Measurements from ENCODE around the gene TNFAIP8L1. TPM values are rescaled to one million over a fixed set of nuclear protein-coding genes. Genes with fewer than 3 reads are reported as not detected.

The TNFAIP8L1 gene
- total and polyA plus RNA-seq, 4 donors, result 15.6 to 29.0 (median 20.1) TPM

- Histone ChIP-seq H3K4me1 (ENCODE audit: control insufficient read depth in 4 of 4, insufficient read depth in 4 of 4, low read length in 3 of 4) (peaks cover 2 to 8% (median 5%) of the 10 kb centered on the region in 4 donors), H3K27me3 (ENCODE audit: control insufficient read depth in 4 of 4, insufficient read depth in 4 of 4, low read length in 3 of 4) (no peaks in the 10 kb centered on the region), H3K9me3 (ENCODE audit: control insufficient read depth in 4 of 4, low read length in 3 of 4) (no peaks in the 10 kb centered on the region), H3K36me3 (ENCODE audit: control insufficient read depth in 4 of 4, insufficient read depth in 3 of 4, low read depth in 1 of 4, low read length in 3 of 4) (no peaks in the 10 kb centered on the region), H3K9ac (ENCODE audit: low read depth in 1 of 2, low read length in 2 of 2) (no peak overlapping the region), H3K27ac (ENCODE audit: low read depth in 1 of 2, low read length in 2 of 2) (no peak overlapping the region), H3K4me3 (ENCODE audit: low read depth in 1 of 3, low read length in 3 of 3) (no peak overlapping the region)
- 84% methylated on average over 6 of the region's 6 CpGs for WGBS
- no peak for TF ChIP-seq GABPA (IDR thresholded peaks at IDR 0.05 in 1 of 2, conservative IDR thresholded peaks at IDR 0.05 in 1 of 2)
- no peak for TF ChIP-seq TAF1 (conservative IDR thresholded peaks at IDR 0.05)
- DNase-seq (ENCODE audit: low spot score), result no peak
These were observed 34.4 kb upstream of the TNFAIP8L1 start for GRCh38 chr19:4604912-4605311.

GRCh38 chr19:4606181-4606580 lies 33.1 kb upstream of the TNFAIP8L1 start:
- WGBS, result 84% methylated on average over 5 of the region's 5 CpGs
- H3K27me3 ChIP-seq (ENCODE audit: control insufficient read depth in 4 of 4, insufficient read depth in 4 of 4, low read length in 3 of 4), result no peaks in the 10 kb centered on the region
- no peak overlapping the region for H3K27ac ChIP-seq (ENCODE audit: low read depth in 1 of 2, low read length in 2 of 2)
- peaks cover 2 to 8% (median 6%) of the 10 kb centered on the region in 4 donors for H3K4me1 ChIP-seq (ENCODE audit: control insufficient read depth in 4 of 4, insufficient read depth in 4 of 4, low read length in 3 of 4)
- H3K36me3 ChIP-seq (ENCODE audit: control insufficient read depth in 4 of 4, insufficient read depth in 3 of 4, low read depth in 1 of 4, low read length in 3 of 4), result no peaks in the 10 kb centered on the region
- no peak overlapping the region for H3K4me3 ChIP-seq (ENCODE audit: low read depth in 1 of 3, low read length in 3 of 3)
- no peaks in the 10 kb centered on the region for H3K9me3 ChIP-seq (ENCODE audit: control insufficient read depth in 4 of 4, low read length in 3 of 4)
- TF ChIP-seq NR2F2 (IDR thresholded peaks at IDR 0.05) (no peak), FOXA1 (IDR thresholded peaks at IDR 0.05) (no peak), GABPA (IDR thresholded peaks at IDR 0.05 in 1 of 2, conservative IDR thresholded peaks at IDR 0.05 in 1 of 2) (no peak), MAX (IDR thresholded peaks at IDR 0.05) (no peak), RAD21 (IDR thresholded peaks at IDR 0.05) (no peak), JUND (IDR thresholded peaks at IDR 0.05) (no peak), TAF1 (conservative IDR thresholded peaks at IDR 0.05) (no peak), ZBTB33 (IDR thresholded peaks at IDR 0.05) (no peak), EGR1 (IDR thresholded peaks at IDR 0.05; ENCODE audit: low read depth in 2 of 2) (no peak), SP1 (IDR thresholded peaks at IDR 0.05) (no peak), CTCF (IDR thresholded peaks at IDR 0.05; ENCODE audit: low read depth, low read length, missing input control) (no peak), ATF3 (IDR thresholded peaks at IDR 0.05) (no peak), RXRA (IDR thresholded peaks at IDR 0.05) (no peak), YY1 (IDR thresholded peaks at IDR 0.05) (no peak)
- DNase-seq (ENCODE audit: low spot score), result no peak
- no peak overlapping the region for H3K9ac ChIP-seq (ENCODE audit: low read depth in 1 of 2, low read length in 2 of 2)

Data from liver (tissue), 9 donors.